HepG2 (cell line): ENCODE results near the gene RMI2. TPM values are rescaled to one million over a fixed set of nuclear protein-coding genes. Genes with fewer than 3 reads are reported as not detected.

ENCODE experiments used
- ATAC-seq: fragments of 200-7000 bp; cut with Tn5 transposase; 3 replicates; pipeline ENCODE4 v1.9.1; 2020; ENCODE audit warnings: mild to moderate bottlenecking, moderate library complexity
- BruUV-seq: library from RNA; stranded (reverse); fragments of 400-500 nt; replicated peaks from 2 replicates; lab custom pipeline; 2021; lab: Mats Ljungman, UMichigan
- CTCF ChIA-PET: fragments of 300-600 bp; formaldehyde crosslinking; extraction: SDS; loops from one replicate; lab custom pipeline; 2021; ENCODE audit warnings: low total read pairs, inconsistent platforms, low intra/inter-chr PET ratio; lab: Yijun Ruan, JAX
- POLR2A ChIA-PET: fragments of 350-600 bp; sonication (Branson Sonifier 250); formaldehyde crosslinking; loops from one replicate; lab custom pipeline; 2020; ENCODE audit warnings: antibody characterized with exemption, inconsistent platforms; lab: Yijun Ruan, JAX
- DNase-seq: peaks from one replicate; pipeline ENCODE4 v3.0.0-alpha.2; 2015; ENCODE audit warnings: low spot score
- FAIRE-seq: peaks from 3 replicates; lab custom pipeline; 2011; peaks lifted over from hg19 to GRCh38; lab: Jason Lieb, UNC
- H2AFZ ChIP-seq: one replicate; pipeline ENCODE4 v1.6.1; 2011; ENCODE audit warnings: low read length, inconsistent platforms
- H3K27ac ChIP-seq: fragments of 300-600 bp; 3 replicates; pipeline ENCODE4 v1.8.0; 2011; ENCODE audit warnings: mixed run types, mild to moderate bottlenecking, mixed read lengths, low read length, inconsistent platforms; ENCODE audit not compliant: insufficient read depth; ENCODE audit errors: extremely low read length
- H3K27me3 ChIP-seq, 2 experiments: fragments of 200-600 bp in 1 of 2; 2 replicates in 1 of 2; 3 replicates in 1 of 2; pipeline versions ENCODE4 v1.6.0 to v1.8.0; 2011; ENCODE audit warnings: low read length in 2 of 2, mild to moderate bottlenecking in 2 of 2, moderate library complexity in 2 of 2, inconsistent platforms in 1 of 2; ENCODE audit not compliant: insufficient read depth in 2 of 2, control insufficient read depth in 1 of 2
- H3K36me3 ChIP-seq, 2 experiments: fragments of 200-600 bp in 1 of 2; replicated peaks in 1 of 2; 2 replicates in 1 of 2; 3 replicates in 1 of 2; pipeline versions ENCODE4 v1.5.1 to v1.8.0; 2011; ENCODE audit warnings: low read length in 2 of 2, inconsistent platforms in 1 of 2; ENCODE audit not compliant: insufficient read depth in 2 of 2, control insufficient read depth in 1 of 2
- H3K4me1 ChIP-seq: 2 replicates; pipeline ENCODE4 v1.5.1; 2012; ENCODE audit warnings: low read length, inconsistent platforms; ENCODE audit not compliant: insufficient read depth
- H3K4me2 ChIP-seq: 2 replicates; pipeline ENCODE4 v1.6.0; 2011; ENCODE audit warnings: low read depth, low read length, inconsistent platforms
- H3K4me3 ChIP-seq, 3 experiments: fragments of 200-600 bp in 1 of 3; sonication (generic), shearing (Covaris generic) in 1 of 3; replicated peaks in 1 of 3; 2 replicates each; pipeline ENCODE4 v1.5.1; 2011 to 2016; ENCODE audit warnings: low read length in 3 of 3, inconsistent platforms in 2 of 3, low read depth in 2 of 3, mild to moderate bottlenecking in 2 of 3, control low read depth in 1 of 3, mixed read lengths in 1 of 3; ENCODE audit not compliant: insufficient read depth in 1 of 3
- H3K79me2 ChIP-seq: one replicate; pipeline ENCODE4 v1.6.1; 2011; ENCODE audit warnings: low read length, inconsistent platforms; ENCODE audit not compliant: insufficient read depth
- H3K9ac ChIP-seq: 2 replicates; pipeline ENCODE4 v1.6.0; 2011; ENCODE audit warnings: mild to moderate bottlenecking, low read depth, low read length, inconsistent platforms; ENCODE audit not compliant: insufficient read depth
- H3K9me3 ChIP-seq: 2 replicates; pipeline ENCODE4 v1.5.1; 2012; ENCODE audit warnings: mild to moderate bottlenecking, low read length
- H4K20me1 ChIP-seq: 2 replicates; pipeline ENCODE4 v1.6.0; 2011; ENCODE audit warnings: inconsistent platforms, mild to moderate bottlenecking, low read length, moderate library complexity; ENCODE audit not compliant: insufficient read depth
- EHMT2 ChIP-seq: fragments of 200-600 bp; sonication (generic); IDR thresholded peaks from 2 replicates; pipeline ENCODE4 v1.7.0; 2017; ENCODE audit warnings: antibody characterized with exemption, low read depth, low read length, borderline replicate concordance
- IRX3 ChIP-seq: sonication (generic); formaldehyde crosslinking; IDR thresholded peaks from 2 replicates; pipeline ENCODE4 v1.8.1; 2023; ENCODE audit warnings: mild to moderate bottlenecking, low read depth, missing genetic modification reagents, borderline replicate concordance
- KDM4B ChIP-seq: sonication (generic); formaldehyde crosslinking; IDR thresholded peaks from 2 replicates; pipeline ENCODE4 v1.4.0; 2020; ENCODE audit warnings: missing genetic modification reagents
- KLF16 ChIP-seq, 2 experiments: sonication (generic) in 1 of 2; formaldehyde crosslinking in 1 of 2; IDR thresholded peaks; 2 replicates each; pipeline versions ENCODE4 v1.6.1 to v1.8.0; 2016 to 2023; ENCODE audit warnings: missing genetic modification reagents in 2 of 2, missing compliant biosample characterization in 1 of 2
- MBD4 ChIP-seq: IDR thresholded peaks from 2 replicates; pipeline ENCODE4 v1.6.1; 2012; ENCODE audit warnings: low read length, inconsistent platforms, borderline replicate concordance
- MED8 ChIP-seq: sonication (generic); formaldehyde crosslinking; IDR thresholded peaks from 2 replicates; pipeline ENCODE4 v1.8.1; 2023; ENCODE audit warnings: mild to moderate bottlenecking, missing genetic modification reagents; ENCODE audit not compliant: insufficient replicate concordance
- NCOA1 ChIP-seq: sonication (generic); formaldehyde crosslinking; IDR thresholded peaks from 2 replicates; pipeline ENCODE4 v1.9.0; 2021; ENCODE audit warnings: missing genetic modification reagents
- NFATC3 ChIP-seq: sonication (generic); formaldehyde crosslinking; IDR thresholded peaks from 2 replicates; pipeline ENCODE4 v1.5.1; 2020; ENCODE audit warnings: mild to moderate bottlenecking, missing genetic modification reagents
- SAP130 ChIP-seq: IDR thresholded peaks from 2 replicates; pipeline ENCODE4 v1.6.1; 2016; ENCODE audit warnings: low read depth
- SNAI1 ChIP-seq: sonication (generic); formaldehyde crosslinking; IDR thresholded peaks from 2 replicates; pipeline ENCODE4 v1.5.0; 2020; ENCODE audit warnings: mild to moderate bottlenecking, missing genetic modification reagents, borderline replicate concordance
- SOX5 ChIP-seq: IDR thresholded peaks from 2 replicates; pipeline ENCODE4 v1.6.1; 2016; ENCODE audit warnings: borderline replicate concordance
- ZBTB20 ChIP-seq: sonication (generic); formaldehyde crosslinking; IDR thresholded peaks from 2 replicates; pipeline ENCODE4 v1.8.1; 2023; ENCODE audit warnings: missing genetic modification reagents, low read depth, mild to moderate bottlenecking, borderline replicate concordance
- ZFX ChIP-seq: sonication (generic); formaldehyde crosslinking; IDR thresholded peaks from 2 replicates; pipeline ENCODE4 v1.4.0; 2020; ENCODE audit warnings: mild to moderate bottlenecking, low read depth, missing genetic modification reagents, moderate library complexity
- ZIK1 ChIP-seq: sonication (generic); formaldehyde crosslinking; IDR thresholded peaks from 2 replicates; pipeline ENCODE4 v1.5.0; 2020; ENCODE audit warnings: mild to moderate bottlenecking, low read depth, missing genetic modification reagents, borderline replicate concordance
- ZKSCAN1 ChIP-seq: fragments of 150-350 bp; IDR thresholded peaks from 2 replicates; pipeline ENCODE4 v1.6.1; 2014; ENCODE audit warnings: low read length
- ZMAT3 ChIP-seq: sonication (generic); formaldehyde crosslinking; conservative IDR thresholded peaks from 2 replicates; pipeline ENCODE4 v1.7.0; 2021; ENCODE audit warnings: missing genetic modification reagents
- ZNF280B ChIP-seq: sonication (generic); formaldehyde crosslinking; IDR thresholded peaks from 2 replicates; pipeline ENCODE4 v1.5.0; 2020; ENCODE audit warnings: missing genetic modification reagents, mild to moderate bottlenecking, borderline replicate concordance
- ZNF547 ChIP-seq: sonication (generic); formaldehyde crosslinking; IDR thresholded peaks from 2 replicates; pipeline ENCODE4 v1.5.1; 2020; ENCODE audit warnings: mild to moderate bottlenecking, missing genetic modification reagents
- ZNF614 ChIP-seq: IDR thresholded peaks from 2 replicates; pipeline ENCODE4 v1.6.1; 2018; ENCODE audit warnings: missing biosample characterization, missing genetic modification reagents, inconsistent platforms, borderline replicate concordance
- ZNF704 ChIP-seq: sonication (generic); formaldehyde crosslinking; IDR thresholded peaks from 2 replicates; pipeline ENCODE4 v1.8.1; 2023; ENCODE audit warnings: mild to moderate bottlenecking, inconsistent platforms, moderate library complexity, missing genetic modification reagents, borderline replicate concordance
- ZNF788 ChIP-seq: sonication (generic); formaldehyde crosslinking; IDR thresholded peaks from 2 replicates; pipeline ENCODE4 v1.5.0; 2020; ENCODE audit warnings: mild to moderate bottlenecking, missing genetic modification reagents, borderline replicate concordance
- WGBS: methylation state at CpG from one replicate; pipeline ENCODE4 v1.1.6; 2017; ENCODE audit warnings: low lambda C conversion rate; 5-methylcytosine and 5-hydroxymethylcytosine counted together
- in situ Hi-C: cut with HindIII; loops from 2 replicates; pipeline ENCODE4 v1.10.0; 2017; ENCODE audit warnings: low pct_unique_long_range_greater_than_20kb; ENCODE audit not compliant: extremely low pct_ligation_motif_present
- intact Hi-C: fragments of 100-400 bp; cut with micrococcal nuclease; formaldehyde crosslinking; loops from one replicate; pipeline ENCODE4 v1.10.0; 2022; ENCODE audit not compliant: unreplicated experiment
- polyA plus RNA-seq, 8 experiments: library from polyadenylated mRNA; depleted of rRNA in 3 of 8; stranded (reverse) in 7 of 8; unstranded in 1 of 8; fragments of >200 nt; fragmentation: Illumina TruSeq in 4 of 8; extraction: Trizol in 4 of 8; gene quantifications; 2 replicates each; pipeline versions ENCODE4 v1.2.1 to v1.2.3, GENCODE V29; 2011 to 2016; ENCODE audit warnings: low read depth in 4 of 8, missing spikeins in 1 of 8, mixed read lengths in 1 of 8; ENCODE audit not compliant: insufficient read depth in 1 of 8
- total RNA-seq, 5 experiments: library from RNA; depleted of rRNA; stranded (reverse); fragments of >200 nt; fragmentation: Illumina TruSeq; extraction: Trizol; gene quantifications; 2 replicates each; pipeline ENCODE4 v1.2.3, GENCODE V29; 2016; ENCODE audit warnings: low read depth in 1 of 5
- TF ChIP-seq, protein P1 (sequence below): sonication (generic); formaldehyde crosslinking; IDR thresholded peaks from 2 replicates; pipeline ENCODE4 v1.4.0; 2020; ENCODE audit warnings: missing genetic modification reagents, mild to moderate bottlenecking, borderline replicate concordance

RMI2 gene
- total and polyA plus RNA-seq, 2 of the 13 experiments (the other 11 are each of a cell fraction or from before 2014, with no cell fraction given): 24.5 to 55.7 TPM

- no peaks in the 10 kb centered on the region for H3K79me2 ChIP-seq
- H3K4me3 ChIP-seq: no peak overlapping the region
- no peaks in the 10 kb centered on the region for H4K20me1 ChIP-seq
- 85% methylated on average over 10 of the region's 10 CpGs for WGBS
- peak overlapping the region; percentile 62 for H3K9ac ChIP-seq
- intact Hi-C loops: loop anchor here (2.0 kb wide), 1 partner anchor 54 kb away; the partner anchor contains the start of gene SOCS1
- no peak for DNase-seq
- ChIA-PET CTCF (no interaction called here), POLR2A (interaction anchor here (0.8 to 7.4 kb wide), 15 partner anchors 13 to 486 kb away, joined by 3 to 234 read pairs (median 6); partner anchors contain the start of genes DEXI, PRM2, PRM3 and SOCS1)
- in situ Hi-C loops: no loop called here
- no peak overlapping the region for H2AFZ ChIP-seq
- H3K27ac ChIP-seq: peak overlapping the region; percentile 89
- no TSS peak for BruUV-seq
- H3K9me3 ChIP-seq: no peaks in the 10 kb centered on the region
- no peak for ATAC-seq
- H3K4me2 ChIP-seq: no peak overlapping the region
- peaks cover 91% of the 10 kb centered on the region for H3K4me1 ChIP-seq
- FAIRE-seq: no peak
- H3K27me3 ChIP-seq: no peaks in the 10 kb centered on the region
- no peaks in the 10 kb centered on the region for H3K36me3 ChIP-seq
- no peak for TF ChIP-seq ZNF788 (CRISPR knock-in tag)
- TF ChIP-seq ZNF704 (CRISPR knock-in tag): no peak
- no peak for TF ChIP-seq ZMAT3 (CRISPR knock-in tag)
- TF ChIP-seq NCOA1 (CRISPR knock-in tag): no peak
- no peak for TF ChIP-seq EHMT2
- TF ChIP-seq ZNF614: no peak
- TF ChIP-seq SAP130: no peak; the same call in 1 of the 2 replicates
- TF ChIP-seq KLF16 (CRISPR knock-in tag; IDR thresholded peaks at IDR 0.05): no peak
- TF ChIP-seq, protein P1, sequence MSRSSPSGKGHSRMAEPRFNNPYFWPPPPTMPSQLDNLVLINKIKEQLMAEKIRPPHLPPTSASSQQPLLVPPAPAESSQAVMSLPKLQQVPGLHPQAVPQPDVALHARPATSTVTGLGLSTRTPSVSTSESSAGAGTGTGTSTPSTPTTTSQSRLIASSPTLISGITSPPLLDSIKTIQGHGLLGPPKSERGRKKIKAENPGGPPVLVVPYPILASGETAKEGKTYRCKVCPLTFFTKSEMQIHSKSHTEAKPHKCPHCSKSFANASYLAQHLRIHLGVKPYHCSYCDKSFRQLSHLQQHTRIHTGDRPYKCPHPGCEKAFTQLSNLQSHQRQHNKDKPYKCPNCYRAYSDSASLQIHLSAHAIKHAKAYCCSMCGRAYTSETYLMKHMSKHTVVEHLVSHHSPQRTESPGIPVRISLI (CRISPR knock-in tag): 0 out of 2 replicates have a peak, but pooled peaks have one; percentile 6
- TF ChIP-seq SNAI1: 0 out of 2 replicates have a peak, but pooled peaks have one; percentile 16
- no peak for TF ChIP-seq IRX3 (CRISPR knock-in tag)
- no peak for TF ChIP-seq NFATC3 (CRISPR knock-in tag)
- no peak for TF ChIP-seq ZNF547 (CRISPR knock-in tag)
- TF ChIP-seq ZBTB20: no peak
- no peak for TF ChIP-seq KDM4B (CRISPR knock-in tag)
- no peak for TF ChIP-seq ZKSCAN1
- no peak for TF ChIP-seq MED8 (CRISPR knock-in tag)
- TF ChIP-seq MBD4: no peak
- TF ChIP-seq ZIK1 (CRISPR knock-in tag): 0 out of 2 replicates have a peak, but pooled peaks have one; percentile 9
- TF ChIP-seq SOX5 (CRISPR knock-in tag): peak; percentile 51; the same call in 1 of the 2 replicates
- TF ChIP-seq ZFX (CRISPR knock-in tag): 0 out of 2 replicates have a peak, but pooled peaks have one; percentile 6
- no peak for TF ChIP-seq ZNF280B (CRISPR knock-in tag)
Observed at GRCh38 chr16:11310997-11311561, 34.2 kb upstream of the RMI2 start.
